GM12891 (cell line): ENCODE data around the gene MFAP2.

Experiments
- POU2F2 ChIP-seq: IDR thresholded peaks from 2 replicates; pipeline ENCODE4 v1.6.1; 2011; ENCODE audit warnings: low read depth, mild to moderate bottlenecking, control low read depth, low read length, moderate library complexity
- SPI1 ChIP-seq: IDR thresholded peaks from 2 replicates; pipeline ENCODE4 v1.6.1; 2011; ENCODE audit warnings: low read depth, low read length, control low read depth

- no peak for TF ChIP-seq POU2F2
- TF ChIP-seq SPI1, result no peak
Observed at GRCh38 chr1:16980473-16981268, at the start of gene MFAP2.
